CD14-positive monocyte (primary cell): ENCODE results near the gene ETS1. TPM values are rescaled to one million over a fixed set of nuclear protein-coding genes. Genes with fewer than 3 reads are reported as not detected.

Source experiments
- DNase-seq, 3 donors: peaks; one replicate each; pipeline ENCODE4 v3.0.0-alpha.2; 2011 to 2022
- H2AFZ ChIP-seq: 2 replicates; pipeline ENCODE4 v1.6.0; 2012; ENCODE audit warnings: mild to moderate bottlenecking, low read depth, low read length, inconsistent platforms; ENCODE audit not compliant: insufficient read depth, poor library complexity, severe bottlenecking
- H3K27ac ChIP-seq, 2 donors: 1 replicate in 1 of 2; 2 replicates in 1 of 2; pipeline ENCODE4 v1.5.1; 2012 to 2013; ENCODE audit warnings: low read length in 2 of 2, control low read depth in 1 of 2, inconsistent platforms in 1 of 2, low read depth in 1 of 2, mild to moderate bottlenecking in 1 of 2
- H3K27me3 ChIP-seq, 2 donors: one replicate each; pipeline versions ENCODE4 v1.6.0 to v1.6.1; 2011 to 2013; ENCODE audit warnings: low read length in 2 of 2; ENCODE audit not compliant: control insufficient read depth in 2 of 2, insufficient read depth in 2 of 2
- H3K36me3 ChIP-seq, 2 donors: replicated peaks in 1 of 2; 1 replicate in 1 of 2; 2 replicates in 1 of 2; pipeline versions ENCODE4 v1.5.1 to v1.6.1; 2012 to 2013; ENCODE audit warnings: low read length in 2 of 2, control low read depth in 1 of 2, inconsistent platforms in 1 of 2, mild to moderate bottlenecking in 1 of 2; ENCODE audit not compliant: insufficient read depth in 2 of 2, control insufficient read depth in 1 of 2
- H3K4me1 ChIP-seq, 2 donors: 1 replicate in 1 of 2; 2 replicates in 1 of 2; pipeline versions ENCODE4 v1.5.1 to v1.6.1; 2012 to 2013; ENCODE audit warnings: low read length in 2 of 2, control low read depth in 1 of 2, inconsistent platforms in 1 of 2, mild to moderate bottlenecking in 1 of 2, moderate library complexity in 1 of 2; ENCODE audit not compliant: insufficient read depth in 2 of 2, control insufficient read depth in 1 of 2
- H3K4me2 ChIP-seq: replicated peaks from 2 replicates; pipeline ENCODE3; 2012; ENCODE audit warnings: low read length, moderate library complexity, mild to moderate bottlenecking; ENCODE audit not compliant: poor library complexity, severe bottlenecking; ENCODE audit errors: extremely low read depth
- H3K4me3 ChIP-seq, 3 experiments: fragments of 200-600 bp in 1 of 3; sonication (generic) in 1 of 3; replicated peaks in 1 of 3; 1 replicate in 2 of 3; 2 replicates in 1 of 3; pipeline ENCODE4 v1.5.1; 2011 to 2013; ENCODE audit warnings: low read length in 3 of 3, mild to moderate bottlenecking in 3 of 3, control low read depth in 2 of 3, low read depth in 2 of 3, inconsistent platforms in 1 of 3, moderate library complexity in 1 of 3
- H3K79me2 ChIP-seq: 2 replicates; pipeline ENCODE4 v1.6.0; 2012; ENCODE audit warnings: mild to moderate bottlenecking, control low read depth, inconsistent platforms, low read length, moderate library complexity; ENCODE audit not compliant: insufficient read depth
- H3K9ac ChIP-seq: 2 replicates; pipeline ENCODE4 v1.6.0; 2017; ENCODE audit warnings: low read length, mild to moderate bottlenecking; ENCODE audit not compliant: insufficient read depth, poor library complexity, severe bottlenecking
- H3K9me3 ChIP-seq, 2 donors: replicated peaks in 1 of 2; 1 replicate in 1 of 2; 2 replicates in 1 of 2; pipeline versions ENCODE4 v1.5.1 to v1.6.1; 2012 to 2013; ENCODE audit warnings: low read length in 2 of 2, control low read depth in 1 of 2; ENCODE audit not compliant: control insufficient read depth in 1 of 2, insufficient read depth in 1 of 2
- H4K20me1 ChIP-seq: 2 replicates; pipeline ENCODE4 v1.6.0; 2012; ENCODE audit warnings: mild to moderate bottlenecking, low read length, control low read depth, moderate library complexity; ENCODE audit not compliant: insufficient read depth
- H3K27ac Mint-ChIP-seq, 7 donors: one replicate each; pipeline ENCODE4 v1.8.0; 2020; ENCODE audit warnings: mild to moderate bottlenecking in 7 of 7, mixed read lengths in 7 of 7, moderate library complexity in 6 of 7, inconsistent platforms in 2 of 7
- H3K27me3 Mint-ChIP-seq, 3 donors: one replicate each; pipeline ENCODE4 v1.8.0; 2021 to 2022; ENCODE audit warnings: low read depth in 3 of 3, mild to moderate bottlenecking in 3 of 3, mixed read lengths in 3 of 3, moderate library complexity in 3 of 3, inconsistent platforms in 1 of 3
- H3K36me3 Mint-ChIP-seq, 2 donors: one replicate each; pipeline ENCODE4 v1.8.0; 2020; ENCODE audit warnings: mixed read lengths in 2 of 2, inconsistent platforms in 1 of 2, mild to moderate bottlenecking in 1 of 2
- H3K4me1 Mint-ChIP-seq: one replicate; pipeline ENCODE4 v1.8.0; 2020; ENCODE audit warnings: mild to moderate bottlenecking, mixed read lengths
- H3K4me3 Mint-ChIP-seq, 2 donors: one replicate each; pipeline ENCODE4 v1.8.0; 2020; ENCODE audit warnings: mild to moderate bottlenecking in 2 of 2, mixed read lengths in 2 of 2, moderate library complexity in 1 of 2
- H3K9me3 Mint-ChIP-seq, 7 donors: one replicate each; pipeline ENCODE4 v1.8.0; 2020 to 2022; ENCODE audit warnings: mixed read lengths in 7 of 7, mild to moderate bottlenecking in 6 of 7, moderate library complexity in 6 of 7, inconsistent platforms in 2 of 7
- CTCF ChIP-seq: fragments of 200-600 bp; IDR thresholded peaks from one replicate; pipeline ENCODE4 v1.8.0; 2022; ENCODE audit warnings: antibody characterized with exemption, mild to moderate bottlenecking
- WGBS: methylation state at CpG from one replicate; pipeline ENCODE4 v1.1.5; 2013; ENCODE audit warnings: missing lambda C conversion rate; ENCODE audit not compliant: insufficient coverage; 5-methylcytosine and 5-hydroxymethylcytosine counted together
- intact Hi-C, 2 donors: fragments of 100-400 bp; cut with micrococcal nuclease; formaldehyde crosslinking; loops; one replicate each; pipeline versions ENCODE4 v1.15.0 to v1.15.1; 2023
- polyA plus RNA-seq, 3 donors: library from polyadenylated mRNA; depleted of rRNA in 1 of 3; unstranded in 2 of 3; stranded (reverse) in 1 of 3; fragments of 300-500 nt in 2 of 3; fragments of >200 nt in 1 of 3; fragmentation: Illumina TruSeq in 2 of 3; gene quantifications; 1 replicate in 2 of 3; 2 replicates in 1 of 3; pipeline ENCODE4 v1.2.3, GENCODE V29; 2012 to 2021

Gene ETS1
- polyA plus RNA-seq, 3 donors = 0.67 to 1.6 (median 1.6) TPM

GRCh38 chr11:128621601-128622501, 34.5 kb upstream of the ETS1 start:
- H3K4me3 ChIP-seq = no peak overlapping the region
- no peak overlapping the region for H3K27ac ChIP-seq
- no peaks in the 10 kb centered on the region for H3K36me3 ChIP-seq
- peak in 1 of 3 donors; percentile 19 for DNase-seq
- H3K4me2 ChIP-seq = no peak overlapping the region
- Mint-ChIP-seq H3K9me3 (no peaks in the 10 kb centered on the region), H3K36me3 (no peaks in the 10 kb centered on the region), H3K4me1 (peaks cover 29% of the 10 kb centered on the region), H3K4me3 (no peak overlapping the region), H3K27me3 (peaks cover 7 to 11% (median 8%) of the 10 kb centered on the region in 3 donors), H3K27ac (peak overlapping the region in 1 of 7 donors; percentile 51)
- H3K27me3 ChIP-seq = no peaks in the 10 kb centered on the region
- no peak overlapping the region for H2AFZ ChIP-seq
- TF ChIP-seq CTCF = no peak
- H3K9me3 ChIP-seq = no peaks in the 10 kb centered on the region
- H3K79me2 ChIP-seq = no peaks in the 10 kb centered on the region
- no peaks in the 10 kb centered on the region for H4K20me1 ChIP-seq
- intact Hi-C loops = loop anchor here in 1 of 2 donors (10.0 kb wide), 1 partner anchor 457 kb away; no protein-coding TSS in a partner anchor
- peaks cover 14 to 20% of the 10 kb centered on the region in 2 donors for H3K4me1 ChIP-seq
- WGBS = 91% methylated on average over 11 of the region's 17 CpGs
- H3K9ac ChIP-seq = no peak overlapping the region

- Mint-ChIP-seq H3K27ac (no peak overlapping the region), H3K4me1 (peaks cover 23% of the 10 kb centered on the region), H3K27me3 (peaks cover 7 to 9% (median 8%) of the 10 kb centered on the region in 3 donors), H3K9me3 (no peaks in the 10 kb centered on the region), H3K36me3 (no peaks in the 10 kb centered on the region), H3K4me3 (no peak overlapping the region)
- Histone ChIP-seq H3K36me3 (no peaks in the 10 kb centered on the region), H3K79me2 (no peaks in the 10 kb centered on the region), H3K27ac (no peak overlapping the region), H3K4me1 (peaks cover 13 to 17% of the 10 kb centered on the region in 2 donors), H3K9me3 (no peaks in the 10 kb centered on the region), H4K20me1 (no peaks in the 10 kb centered on the region), H3K4me2 (no peak overlapping the region), H3K27me3 (no peaks in the 10 kb centered on the region), H3K9ac (no peak overlapping the region), H2AFZ (peak overlapping the region; percentile 53), H3K4me3 (no peak overlapping the region)
- intact Hi-C loops = loop anchor here in 1 of 2 donors (10.0 kb wide), 1 partner anchor 456 kb away; no protein-coding TSS in a partner anchor
- no peak for TF ChIP-seq CTCF
- WGBS = 43% methylated on average over 2 of the region's 9 CpGs
- DNase-seq = no peak
Measured at GRCh38 chr11:128620309-128621100, 33.1 kb upstream of the ETS1 start.
